ENCODE measurements around the gene PAM16. TPM values are rescaled to one million over a fixed set of nuclear protein-coding genes. Genes with fewer than 3 reads are reported as not detected.

The PAM16 gene
- total and polyA plus RNA-seq, 3 experiments from 2014 or later: 38.6 to 70.2 (median 66.6) TPM

DNA sequence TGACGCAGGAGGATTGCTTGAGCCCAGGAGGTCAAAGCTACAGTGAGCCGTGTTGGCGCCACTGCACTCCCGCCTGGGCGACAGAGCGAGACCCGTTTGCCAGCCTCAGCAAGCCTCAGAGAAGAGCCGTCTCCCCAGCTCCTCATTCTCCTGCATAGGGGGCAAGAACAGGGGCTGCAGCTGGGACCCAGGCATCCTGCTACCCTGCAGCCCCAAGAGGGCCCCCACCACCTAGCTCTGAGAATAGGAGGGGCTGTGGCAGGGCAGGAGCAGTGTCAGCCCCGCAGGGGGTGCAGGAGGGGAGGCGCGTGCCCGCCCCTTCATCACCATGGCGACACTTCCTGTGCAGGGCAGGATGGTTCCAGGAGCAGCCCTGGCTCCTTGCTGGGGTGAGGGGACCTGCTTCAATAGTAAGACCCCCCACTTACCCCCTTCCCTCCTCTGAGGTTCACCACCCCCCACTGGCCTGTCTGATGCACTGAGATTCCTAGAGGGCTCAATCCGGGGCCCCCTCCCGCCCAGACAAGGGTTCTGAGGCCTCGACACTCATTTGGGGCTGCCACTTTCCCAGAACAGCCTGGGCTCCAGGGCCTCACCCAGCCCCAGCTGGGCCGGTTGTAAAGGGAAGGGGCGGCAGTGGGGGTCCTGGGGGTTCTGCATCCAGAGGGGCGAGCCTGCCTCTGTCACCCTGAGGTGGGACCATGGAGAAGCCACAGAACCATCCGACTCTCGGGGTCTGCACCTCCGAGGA is 40.7 kb upstream of the PAM16 start:
- peak in 1 of 5 donors; percentile 44 for DNase-seq
- POLR2A ChIA-PET: interaction anchor here (0.6 kb wide), 1 partner anchor 40 kb away, joined by 4 read pairs; no protein-coding TSS in a partner anchor
- Histone ChIP-seq H3K4me3 (ENCODE audit: low read length) (no peak overlapping the region), H3K36me3 (ENCODE audit: insufficient read depth, low read length) (peaks cover 40% of the 10 kb centered on the region), H3K27me3 (ENCODE audit: insufficient read depth, low read length, poor library complexity, severe bottlenecking) (no peaks in the 10 kb centered on the region), H3K27ac (ENCODE audit: low read depth, low read length) (no peak overlapping the region), H3K4me1 (ENCODE audit: insufficient read depth, low read length) (no peaks in the 10 kb centered on the region), H3K9me3 (ENCODE audit: low read length) (no peaks in the 10 kb centered on the region)
- CTCF ChIA-PET: interaction anchor here (0.8 to 1.0 kb wide), 2 partner anchors 11 to 194 kb away, joined by 3 read pairs; no protein-coding TSS in a partner anchor
- Mint-ChIP-seq H3K27ac (peak overlapping the region in 2 of 8 donors; percentile 56 to 69), H3K4me1 (peaks cover 4 to 15% (median 6%) of the 10 kb centered on the region in 3 donors), H3K36me3 (peaks cover 4 to 80% (median 8%) of the 10 kb centered on the region in 3 donors), H3K27me3 (peaks cover 0 to 2% of the 10 kb centered on the region in 2 donors), H3K4me3 (no peak overlapping the region), H3K9me3 (no peaks in the 10 kb centered on the region)

DNA sequence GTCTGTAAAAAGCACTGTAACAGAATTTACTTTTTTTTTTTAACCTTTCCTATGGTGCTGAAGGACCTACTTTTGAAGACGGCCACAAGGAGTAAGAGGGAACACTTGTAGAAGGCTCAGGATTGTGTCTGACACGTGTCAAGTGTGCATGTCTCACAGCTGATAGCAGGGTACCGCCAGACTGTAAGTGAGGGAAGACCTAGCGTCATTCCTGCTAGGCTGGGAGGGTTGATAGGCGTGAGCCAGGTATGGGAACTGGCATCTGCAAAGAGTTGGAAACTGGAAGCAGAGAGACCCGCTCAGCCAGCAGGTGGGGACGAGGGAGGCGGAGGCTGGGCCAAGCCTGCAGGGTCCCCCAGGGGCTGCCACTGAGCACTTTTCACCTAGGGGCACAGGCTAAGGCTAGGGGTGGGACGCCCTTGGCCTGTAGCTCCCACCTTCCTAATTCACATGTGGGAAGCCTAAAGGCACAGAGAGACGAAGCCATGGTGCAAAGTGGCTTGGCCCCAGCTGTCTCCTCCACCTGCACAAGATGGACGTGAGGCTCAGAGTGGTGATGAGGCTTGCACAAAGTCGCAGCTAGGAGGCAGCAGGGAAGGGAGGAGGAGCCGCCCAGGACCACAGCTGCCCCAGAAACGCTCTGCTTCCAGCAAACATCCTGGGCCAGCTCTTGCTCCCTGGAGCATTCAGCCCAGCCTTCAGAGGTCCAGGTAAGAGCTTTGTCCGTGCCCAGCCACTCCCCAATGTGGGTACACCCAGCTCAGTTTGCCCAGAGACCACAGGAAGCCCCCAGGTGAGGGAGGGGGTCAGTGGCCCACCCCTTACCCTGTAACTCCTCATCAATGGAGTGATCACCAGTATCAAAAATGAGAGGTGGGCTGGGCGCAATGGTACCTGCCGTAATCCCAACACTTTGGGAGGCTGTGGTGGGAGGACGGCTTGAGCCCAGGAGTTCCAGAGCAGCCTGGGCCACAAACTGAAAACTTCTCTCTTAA is 39.4 kb upstream of the PAM16 start:
- no peaks in the 10 kb centered on the region for H3K9me3 Mint-ChIP-seq
- Histone ChIP-seq H3K27ac (ENCODE audit: low read depth, low read length) (no peak overlapping the region), H3K27me3 (ENCODE audit: insufficient read depth, low read length, poor library complexity, severe bottlenecking) (no peaks in the 10 kb centered on the region), H3K4me1 (ENCODE audit: insufficient read depth, low read length) (no peaks in the 10 kb centered on the region), H3K9me3 (ENCODE audit: low read length) (no peaks in the 10 kb centered on the region), H3K36me3 (ENCODE audit: insufficient read depth, low read length) (peaks cover 41% of the 10 kb centered on the region), H3K4me3 (ENCODE audit: low read length) (no peak overlapping the region)
- no peak for DNase-seq
- peak overlapping the region in 2 of 7 donors; percentile 48 to 60 for H3K4me3 Mint-ChIP-seq
- H3K27me3 Mint-ChIP-seq: peaks cover 0 to 2% of the 10 kb centered on the region in 2 donors
- H3K36me3 Mint-ChIP-seq: peaks cover 2 to 87% (median 4%) of the 10 kb centered on the region in 3 donors
- peaks cover 3 to 11% (median 3%) of the 10 kb centered on the region in 3 donors for H3K4me1 Mint-ChIP-seq
- peak overlapping the region in 4 of 8 donors; percentile 33 to 94 (median 61) for H3K27ac Mint-ChIP-seq
- POLR2A ChIA-PET: interaction anchor here (0.5 kb wide), 1 partner anchor 134 kb away, joined by 3 read pairs; no protein-coding TSS in a partner anchor
- CTCF ChIA-PET: interaction anchor here (1.4 kb wide), 1 partner anchor 13 kb away, joined by 5 read pairs; no protein-coding TSS in a partner anchor

DNA sequence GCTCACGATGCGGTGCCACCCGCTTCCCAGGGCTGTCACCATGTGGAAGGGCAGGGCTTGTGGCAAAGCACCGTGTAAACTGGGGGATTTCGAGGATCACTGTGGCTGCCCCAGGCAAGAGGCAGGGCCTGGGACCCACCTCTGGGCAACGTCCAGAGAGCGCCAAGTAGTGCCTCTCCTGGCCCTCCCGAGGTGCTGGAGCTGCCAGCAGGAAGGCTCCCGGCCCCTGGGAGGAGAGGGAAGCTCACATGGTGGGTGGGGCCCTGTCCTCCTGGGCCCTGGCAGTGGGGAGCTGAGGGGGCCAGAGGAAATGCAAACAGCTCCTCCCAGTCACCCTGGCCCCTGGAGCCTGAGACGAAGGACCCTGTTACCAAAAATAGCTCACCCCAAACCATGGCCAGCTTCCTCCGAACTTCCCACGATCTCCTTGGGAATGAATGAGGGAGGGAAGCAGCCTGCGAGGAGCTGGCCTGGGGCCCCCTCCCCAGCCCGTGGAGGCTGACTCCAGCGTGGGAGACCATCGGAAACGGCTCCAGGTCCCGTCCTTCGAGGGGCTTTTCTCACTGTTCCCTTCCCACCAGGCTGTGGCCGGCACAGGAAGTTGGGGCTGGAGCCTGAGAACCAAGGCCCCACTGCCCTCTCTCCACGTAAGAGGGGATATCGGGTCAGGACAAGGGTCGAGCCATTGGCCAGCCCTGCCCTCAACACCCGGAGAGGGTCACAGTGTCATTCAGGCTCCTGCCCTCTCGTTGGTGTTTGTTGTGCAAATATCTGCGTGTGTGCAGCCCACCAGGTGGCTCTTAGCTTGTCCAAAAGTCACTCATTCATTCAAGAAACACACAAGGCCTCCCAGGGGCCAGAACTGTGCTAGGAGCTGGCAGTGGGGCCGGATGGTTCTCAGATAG is 38.2 kb upstream of the PAM16 start:
- Histone ChIP-seq H3K9me3 (ENCODE audit: low read length) (no peaks in the 10 kb centered on the region), H3K4me1 (ENCODE audit: insufficient read depth, low read length) (no peaks in the 10 kb centered on the region), H3K27ac (ENCODE audit: low read depth, low read length) (no peak overlapping the region), H3K4me3 (ENCODE audit: low read length) (no peak overlapping the region), H3K36me3 (ENCODE audit: insufficient read depth, low read length) (peaks cover 37% of the 10 kb centered on the region), H3K27me3 (ENCODE audit: insufficient read depth, low read length, poor library complexity, severe bottlenecking) (no peaks in the 10 kb centered on the region)
- peaks cover 0 to 8% (median 2%) of the 10 kb centered on the region in 3 donors for H3K4me1 Mint-ChIP-seq
- peak overlapping the region in 2 of 8 donors; percentile 66 to 94 for H3K27ac Mint-ChIP-seq
- ChIA-PET POLR2A (no interaction called here), CTCF (interaction anchor here (1.1 to 1.4 kb wide), 4 partner anchors 11 to 161 kb away, joined by 3 to 7 read pairs (median 4); no protein-coding TSS in a partner anchor)
- peaks cover 0 to 87% (median 2%) of the 10 kb centered on the region in 3 donors for H3K36me3 Mint-ChIP-seq
- no peak for DNase-seq
- peaks cover 0 to 2% of the 10 kb centered on the region in 2 donors for H3K27me3 Mint-ChIP-seq
- peaks cover 0 to 2% (median 0%) of the 10 kb centered on the region in 5 donors for H3K9me3 Mint-ChIP-seq
- H3K4me3 Mint-ChIP-seq: peak overlapping the region in 2 of 7 donors; percentile 48 to 68

DNA sequence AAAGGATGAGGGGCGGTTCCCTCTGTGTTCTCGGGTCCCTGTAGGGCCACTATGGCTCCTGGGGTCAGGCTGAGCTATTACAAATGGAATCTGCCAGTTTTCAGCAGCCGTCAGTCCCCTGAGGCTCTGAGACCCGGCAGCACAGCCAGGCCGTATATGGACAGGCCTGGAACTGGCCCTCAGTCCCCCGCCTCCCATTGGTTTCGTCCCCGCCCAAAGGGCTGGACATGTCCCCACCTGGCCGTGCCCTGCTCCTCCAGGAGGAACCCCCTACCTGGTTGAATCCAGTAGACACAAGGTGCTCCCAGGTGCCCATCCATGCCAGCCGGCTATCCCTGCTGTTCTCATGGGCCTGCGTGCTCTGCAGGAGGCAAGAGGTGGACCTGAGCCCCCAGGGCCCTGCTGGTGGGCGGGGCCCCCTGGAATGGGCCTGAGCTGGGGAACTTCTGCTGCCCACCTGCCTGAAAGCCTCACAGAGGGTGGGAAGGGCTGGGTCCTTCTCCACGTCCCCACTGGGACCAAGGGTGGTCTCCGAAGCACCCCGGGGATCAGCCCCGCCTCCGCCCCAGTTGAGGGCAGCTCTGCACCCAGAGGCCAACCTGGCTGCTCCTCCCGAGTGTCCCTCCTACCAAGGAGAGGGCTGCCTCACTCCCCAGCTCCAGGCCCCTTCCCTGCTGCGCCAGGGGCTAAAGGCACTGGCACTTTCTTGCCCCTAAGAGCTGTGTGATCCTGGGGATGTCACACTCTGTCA is 37.3 kb upstream of the PAM16 start:
- peaks cover 0 to 8% (median 2%) of the 10 kb centered on the region in 3 donors for H3K4me1 Mint-ChIP-seq
- no peaks in the 10 kb centered on the region for H3K27me3 Mint-ChIP-seq
- H3K9me3 Mint-ChIP-seq: peaks cover 0 to 2% (median 0%) of the 10 kb centered on the region in 5 donors
- peaks cover 0 to 87% (median 2%) of the 10 kb centered on the region in 3 donors for H3K36me3 Mint-ChIP-seq
- Histone ChIP-seq H3K9me3 (ENCODE audit: low read length) (no peaks in the 10 kb centered on the region), H3K4me1 (ENCODE audit: insufficient read depth, low read length) (no peaks in the 10 kb centered on the region), H3K27ac (ENCODE audit: low read depth, low read length) (no peak overlapping the region), H3K36me3 (ENCODE audit: insufficient read depth, low read length) (peaks cover 36% of the 10 kb centered on the region), H3K27me3 (ENCODE audit: insufficient read depth, low read length, poor library complexity, severe bottlenecking) (no peaks in the 10 kb centered on the region), H3K4me3 (ENCODE audit: low read length) (no peak overlapping the region)
- CTCF ChIA-PET: interaction anchor here (1.1 to 1.3 kb wide), 3 partner anchors 11 to 162 kb away, joined by 3 to 7 read pairs (median 3); no protein-coding TSS in a partner anchor
- peak overlapping the region in 1 of 8 donors; percentile 43 for H3K27ac Mint-ChIP-seq
- DNase-seq: no peak
- peak overlapping the region in 1 of 7 donors; percentile 70 for H3K4me3 Mint-ChIP-seq
- POLR2A ChIA-PET: no interaction called here

DNA sequence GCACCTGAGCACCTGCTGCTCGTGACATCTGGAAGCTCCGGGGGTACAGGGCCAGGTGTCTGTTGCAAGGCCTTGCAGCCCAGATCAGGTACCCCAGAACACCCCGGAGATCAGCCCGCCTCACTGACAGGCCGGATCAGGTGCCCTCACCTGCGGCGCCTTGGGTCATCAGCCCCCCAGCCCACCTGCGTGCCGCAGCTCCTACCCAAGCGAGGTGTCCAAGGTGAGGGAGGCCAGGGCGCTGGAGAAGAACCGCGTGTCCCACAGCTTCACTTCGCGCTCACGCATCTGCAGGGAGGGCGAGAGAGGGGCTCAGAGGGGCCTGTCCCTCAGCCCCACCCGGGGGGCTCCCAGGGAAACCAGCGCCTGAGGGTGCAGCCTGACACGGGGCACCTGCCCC is 36.7 kb upstream of the PAM16 start:
- Mint-ChIP-seq H3K9me3 (peaks cover 0 to 2% (median 0%) of the 10 kb centered on the region in 5 donors), H3K4me3 (no peak overlapping the region), H3K4me1 (peaks cover 0 to 13% (median 2%) of the 10 kb centered on the region in 3 donors), H3K27me3 (no peaks in the 10 kb centered on the region), H3K27ac (peak overlapping the region in 1 of 8 donors; percentile 84), H3K36me3 (peaks cover 0 to 87% (median 4%) of the 10 kb centered on the region in 3 donors)
- Histone ChIP-seq H3K27me3 (ENCODE audit: insufficient read depth, low read length, poor library complexity, severe bottlenecking) (no peaks in the 10 kb centered on the region), H3K27ac (ENCODE audit: low read depth, low read length) (no peak overlapping the region), H3K36me3 (ENCODE audit: insufficient read depth, low read length) (peaks cover 31% of the 10 kb centered on the region), H3K4me3 (ENCODE audit: low read length) (no peak overlapping the region), H3K9me3 (ENCODE audit: low read length) (no peaks in the 10 kb centered on the region), H3K4me1 (ENCODE audit: insufficient read depth, low read length) (no peaks in the 10 kb centered on the region)
- ChIA-PET POLR2A (no interaction called here), CTCF (no interaction called here)
- DNase-seq: no peak

DNA sequence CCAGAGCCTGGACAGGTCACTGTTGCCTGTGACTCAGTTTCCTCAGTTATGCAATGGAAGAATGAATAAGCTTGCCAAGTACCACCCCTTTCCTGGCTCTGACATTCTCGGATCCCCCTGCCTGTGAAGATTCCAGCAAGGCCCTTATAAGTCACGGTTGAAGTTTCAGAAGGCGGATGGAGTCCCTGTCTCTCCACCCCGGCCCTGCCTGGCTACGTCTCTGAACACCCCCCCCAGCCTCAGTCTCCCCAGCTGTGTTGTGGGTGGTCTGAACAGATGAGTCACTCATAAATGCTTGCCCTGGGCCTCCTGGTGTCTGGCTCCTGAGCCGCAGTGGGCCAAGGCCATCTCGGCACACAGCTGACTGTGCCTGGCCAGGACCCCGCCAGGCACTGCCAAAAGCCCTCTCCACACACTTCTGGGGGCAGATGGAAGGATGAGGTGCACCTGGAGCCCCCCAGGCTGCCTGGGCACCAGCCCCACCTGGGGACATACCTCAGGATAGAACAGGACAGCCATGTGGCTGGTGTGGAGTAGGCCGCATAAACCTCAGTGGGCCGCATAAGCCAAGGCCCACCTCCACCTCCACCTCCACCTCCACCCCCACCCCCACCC is 35.9 kb upstream of the PAM16 start:
- CTCF ChIA-PET: no interaction called here
- H3K27me3 Mint-ChIP-seq: no peaks in the 10 kb centered on the region
- peaks cover 0 to 10% (median 2%) of the 10 kb centered on the region in 3 donors for H3K4me1 Mint-ChIP-seq
- DNase-seq: no peak
- H3K9me3 ChIP-seq (ENCODE audit: low read length): no peaks in the 10 kb centered on the region
- H3K27ac Mint-ChIP-seq: peak overlapping the region in 4 of 8 donors; percentile 26 to 84 (median 71)
- peaks cover 0 to 86% (median 4%) of the 10 kb centered on the region in 3 donors for H3K36me3 Mint-ChIP-seq
- peak overlapping the region in 1 of 7 donors; percentile 52 for H3K4me3 Mint-ChIP-seq
- POLR2A ChIA-PET: no interaction called here
- peaks cover 0 to 2% (median 0%) of the 10 kb centered on the region in 5 donors for H3K9me3 Mint-ChIP-seq
- H3K36me3 ChIP-seq (ENCODE audit: insufficient read depth, low read length): peaks cover 31% of the 10 kb centered on the region
- no peaks in the 10 kb centered on the region for H3K4me1 ChIP-seq (ENCODE audit: insufficient read depth, low read length)
- no peaks in the 10 kb centered on the region for H3K27me3 ChIP-seq (ENCODE audit: insufficient read depth, low read length, poor library complexity, severe bottlenecking)
- no peak overlapping the region for H3K27ac ChIP-seq (ENCODE audit: low read depth, low read length)
- no peak overlapping the region for H3K4me3 ChIP-seq (ENCODE audit: low read length)

All from CD8-positive, alpha-beta memory T cell (primary cell).